Measurements from ENCODE around the gene PSMC3. TPM values are rescaled to one million over a fixed set of nuclear protein-coding genes. Genes with fewer than 3 reads are reported as not detected.
A peak's percentile ranks its signal among the peaks of the same experiment; 100 is the strongest.

PSMC3 gene
- total and polyA plus RNA-seq, 11 donors = 121 to 258 (median 156) TPM

DNA sequence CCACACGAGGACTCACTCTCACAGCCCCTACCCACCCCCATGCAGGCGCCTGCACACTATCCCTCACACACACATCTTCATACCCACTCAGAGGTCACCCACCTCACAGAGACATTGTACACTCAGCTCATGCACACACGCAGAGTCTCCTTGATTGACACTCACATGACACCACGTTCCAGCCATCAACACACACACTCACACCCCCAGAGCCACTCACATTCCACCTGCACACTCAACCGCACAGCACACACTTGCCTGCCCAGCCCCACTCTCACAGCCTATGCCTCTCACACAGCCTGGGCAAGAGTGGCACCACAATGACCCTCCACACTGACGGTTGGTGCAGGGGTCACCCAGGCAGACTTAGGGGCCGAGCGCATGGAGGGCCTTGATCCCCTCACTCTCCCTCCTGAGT, 50.1 kb downstream of the PSMC3 start:
- 80 to 87% (median 83%) methylated on average over 8 of the region's 8 CpGs for WGBS, 4 donors
- intact Hi-C loops (cut with DNase I) = loop anchor here in 6 of 10 donors (5.0 to 10.0 kb wide), 4 partner anchors 76 to 479 kb away; no protein-coding TSS in a partner anchor
- Histone ChIP-seq H3K4me1 (peaks cover 0 to 21% (median 0%) of the 10 kb centered on the region in 12 donors), H3K36me3 (peaks cover 0 to 29% (median 0%) of the 10 kb centered on the region in 9 donors), H3K4me3 (peak overlapping the region in 9 of 12 donors; percentile 14 to 70 (median 42)), H3K9me3 (no peaks in the 10 kb centered on the region), H3K27me3 (no peaks in the 10 kb centered on the region), H3K27ac (peak overlapping the region in 2 of 12 donors; percentile 8 to 96)
- TF ChIP-seq, protein P1, sequence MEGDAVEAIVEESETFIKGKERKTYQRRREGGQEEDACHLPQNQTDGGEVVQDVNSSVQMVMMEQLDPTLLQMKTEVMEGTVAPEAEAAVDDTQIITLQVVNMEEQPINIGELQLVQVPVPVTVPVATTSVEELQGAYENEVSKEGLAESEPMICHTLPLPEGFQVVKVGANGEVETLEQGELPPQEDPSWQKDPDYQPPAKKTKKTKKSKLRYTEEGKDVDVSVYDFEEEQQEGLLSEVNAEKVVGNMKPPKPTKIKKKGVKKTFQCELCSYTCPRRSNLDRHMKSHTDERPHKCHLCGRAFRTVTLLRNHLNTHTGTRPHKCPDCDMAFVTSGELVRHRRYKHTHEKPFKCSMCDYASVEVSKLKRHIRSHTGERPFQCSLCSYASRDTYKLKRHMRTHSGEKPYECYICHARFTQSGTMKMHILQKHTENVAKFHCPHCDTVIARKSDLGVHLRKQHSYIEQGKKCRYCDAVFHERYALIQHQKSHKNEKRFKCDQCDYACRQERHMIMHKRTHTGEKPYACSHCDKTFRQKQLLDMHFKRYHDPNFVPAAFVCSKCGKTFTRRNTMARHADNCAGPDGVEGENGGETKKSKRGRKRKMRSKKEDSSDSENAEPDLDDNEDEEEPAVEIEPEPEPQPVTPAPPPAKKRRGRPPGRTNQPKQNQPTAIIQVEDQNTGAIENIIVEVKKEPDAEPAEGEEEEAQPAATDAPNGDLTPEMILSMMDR (IDR thresholded peaks at IDR 0.05) = no peak
- no peak for TF ChIP-seq POLR2A (IDR thresholded peaks at IDR 0.05)
- DNase-seq (no peak), ATAC-seq (no peak)

DNA sequence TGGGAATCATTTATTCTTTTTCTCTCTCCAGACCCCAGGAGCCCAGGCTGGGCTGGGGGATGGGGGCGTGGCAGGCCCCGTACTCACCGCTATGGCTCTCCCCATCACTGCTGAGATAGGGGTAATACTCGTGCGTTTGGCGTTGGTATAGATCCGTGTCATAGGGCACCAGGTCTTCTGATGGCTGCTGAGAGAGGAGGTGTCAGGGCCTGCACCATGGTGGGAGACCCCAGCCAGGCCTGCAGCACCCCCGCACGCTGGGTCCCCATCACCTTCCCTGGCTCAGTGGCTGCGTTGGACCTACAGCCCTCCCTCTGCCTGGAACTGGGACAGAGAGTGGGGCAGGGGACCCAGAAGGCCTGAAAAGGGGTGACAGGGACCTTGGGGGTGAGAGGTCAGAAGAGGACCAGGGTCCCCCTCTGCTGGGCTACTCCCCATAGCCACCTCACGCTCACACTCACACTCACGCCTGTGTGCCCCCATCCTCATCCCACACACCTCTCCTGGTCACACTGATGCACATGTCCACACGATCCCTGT, 50.6 kb downstream of the PSMC3 start:
- Histone ChIP-seq H3K36me3 (peaks cover 0 to 33% (median 0%) of the 10 kb centered on the region in 9 donors), H3K4me3 (peak overlapping the region in 7 of 12 donors; percentile 40 to 70 (median 46)), H3K27me3 (no peaks in the 10 kb centered on the region), H3K27ac (peak overlapping the region in 1 of 12 donors; percentile 96), H3K9me3 (no peaks in the 10 kb centered on the region), H3K4me1 (peaks cover 0 to 21% (median 0%) of the 10 kb centered on the region in 12 donors)
- whole genome bisulfite sequencing, 4 donors = 90 to 92% (median 91%) methylated on average over 6 to 13 of the region's 13 CpGs
- DNase-seq (no peak), ATAC-seq (no peak)
- no peak for TF ChIP-seq POLR2A (IDR thresholded peaks at IDR 0.05)
- TF ChIP-seq, protein P1 (IDR thresholded peaks at IDR 0.05) = no peak
- intact Hi-C loops (cut with DNase I) = loop anchor here in 9 of 10 donors (2.0 to 10.0 kb wide), 9 partner anchors 31 to 479 kb away; partner anchors contain the start of gene SLC39A13 (in 2 of the 9)

DNA sequence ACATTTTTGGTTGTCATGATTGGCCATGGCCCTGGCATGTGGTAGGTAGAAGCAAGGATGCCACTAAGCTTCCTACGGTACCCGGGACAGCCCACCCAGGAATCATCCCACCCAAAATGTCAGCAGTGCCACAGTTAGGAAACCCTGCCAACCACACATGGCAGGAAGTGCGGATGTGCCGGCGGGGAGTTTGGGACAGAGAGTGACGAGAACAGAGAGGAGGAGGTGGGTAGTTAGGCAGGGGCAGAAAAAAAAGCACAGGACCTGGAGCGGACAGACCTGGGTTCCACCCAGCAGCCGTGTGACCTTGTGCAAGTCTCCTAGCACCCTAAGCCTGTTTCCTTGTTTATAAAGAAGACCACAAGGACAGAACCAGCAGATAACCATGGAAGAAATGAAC, 51.2 kb downstream of the PSMC3 start:
- Histone ChIP-seq H3K27ac (peak overlapping the region in 1 of 12 donors; percentile 96), H3K9me3 (no peaks in the 10 kb centered on the region), H3K36me3 (peaks cover 0 to 36% (median 0%) of the 10 kb centered on the region in 9 donors), H3K4me3 (peak overlapping the region in 6 of 12 donors; percentile 3 to 70 (median 45)), H3K27me3 (no peaks in the 10 kb centered on the region), H3K4me1 (peaks cover 0 to 21% (median 0%) of the 10 kb centered on the region in 12 donors)
- intact Hi-C loops (cut with DNase I) = loop anchor here in 9 of 10 donors (2.0 to 10.0 kb wide), 9 partner anchors 32 to 480 kb away; partner anchors contain the start of gene SLC39A13 (in 2 of the 9)
- TF ChIP-seq POLR2A (IDR thresholded peaks at IDR 0.05) = no peak
- TF ChIP-seq, protein P1 (IDR thresholded peaks at IDR 0.05) = no peak
- DNase-seq (no peak), ATAC-seq (no peak)
- WGBS, 4 donors = 72 to 98% (median 85%) methylated on average over 8 of the region's 8 CpGs

DNA sequence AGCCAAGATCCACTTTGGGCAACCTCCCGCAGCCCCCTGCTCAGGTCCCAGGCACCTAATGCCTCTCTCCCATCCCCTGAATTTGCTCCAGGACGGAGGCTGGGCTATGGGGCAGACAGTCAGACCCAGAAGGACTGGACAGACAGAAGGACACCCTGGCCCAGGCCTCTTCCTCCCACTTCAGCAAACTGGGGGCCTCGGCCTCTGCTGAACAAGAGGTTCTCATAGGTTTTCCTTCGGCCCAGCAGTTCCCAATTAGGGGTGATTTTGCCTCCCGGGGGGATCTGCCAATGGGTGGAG, 51.6 kb downstream of the PSMC3 start:
- intact Hi-C loops (cut with DNase I) = loop anchor here (1.0 to 10.0 kb wide), 12 partner anchors 32 to 480 kb away; partner anchors contain the start of gene SLC39A13 (in 8 of the 10)
- no peaks in the 10 kb centered on the region for H3K9me3 ChIP-seq
- no peaks in the 10 kb centered on the region for H3K27me3 ChIP-seq
- TF ChIP-seq, protein P1 (IDR thresholded peaks at IDR 0.05) = no peak
- TF ChIP-seq POLR2A (IDR thresholded peaks at IDR 0.05) = no peak
- ATAC-seq = no peak
- no peak for DNase-seq
- WGBS, 4 donors = 81 to 90% (median 84%) methylated on average over 3 to 5 of the region's 5 CpGs
- peak overlapping the region in 1 of 12 donors; percentile 96 for H3K27ac ChIP-seq
- H3K4me3 ChIP-seq = peak overlapping the region in 1 of 12 donors; percentile 70
- peaks cover 0 to 36% (median 0%) of the 10 kb centered on the region in 9 donors for H3K36me3 ChIP-seq
- peaks cover 0 to 21% (median 0%) of the 10 kb centered on the region in 12 donors for H3K4me1 ChIP-seq

All from heart left ventricle (tissue), 16 donors.